Measurements from ENCODE around the gene LY86. TPM values are rescaled to one million over a fixed set of nuclear protein-coding genes. Genes with fewer than 3 reads are reported as not detected.

The LY86 gene
- total RNA-seq, 4 donors from 2014 or later: 1.2 to 2.8 TPM; not detected in 2

- intact Hi-C loops (cut with DNase I): loop anchor here (10.0 kb wide), 1 partner anchor 561 kb away; no protein-coding TSS in a partner anchor
- H3K9me3 ChIP-seq: no peaks in the 10 kb centered on the region
- H3K36me3 ChIP-seq: no peaks in the 10 kb centered on the region
- H3K27me3 ChIP-seq: no peaks in the 10 kb centered on the region
- no peak overlapping the region for H3K4me3 ChIP-seq (replicated peaks in 1 of 3)
- H3K27ac ChIP-seq: no peak overlapping the region
- no peak for DNase-seq
- no peak for TF ChIP-seq POLR2A (IDR thresholded peaks at IDR 0.05)
- 52 to 63% methylated on average over 13 of the region's 13 CpGs for WGBS, 2 donors
- H3K4me1 ChIP-seq: peaks cover 19 to 32% of the 10 kb centered on the region in 2 donors
Measured at GRCh38 chr6:6683969-6684833, 95.7 kb downstream of the LY86 start.

- no peak for DNase-seq
- H3K4me1 ChIP-seq: peaks cover 31 to 40% of the 10 kb centered on the region in 2 donors
- H3K36me3 ChIP-seq: no peaks in the 10 kb centered on the region
- no peaks in the 10 kb centered on the region for H3K27me3 ChIP-seq
- TF ChIP-seq POLR2A (IDR thresholded peaks at IDR 0.05) (no peak), CTCF (IDR thresholded peaks at IDR 0.05) (no peak)
- no peaks in the 10 kb centered on the region for H3K9me3 ChIP-seq
- H3K27ac ChIP-seq: no peak overlapping the region
- 94 to 95% methylated on average over 12 of the region's 12 CpGs for WGBS, 2 donors
- intact Hi-C loops (cut with DNase I): loop anchor here (10.0 kb wide), 1 partner anchor 559 kb away; no protein-coding TSS in a partner anchor
- H3K4me3 ChIP-seq (replicated peaks in 1 of 3): no peak overlapping the region
Measured at GRCh38 chr6:6685249-6686040, 96.9 kb downstream of the LY86 start.

GRCh38 chr6:6686176-6686575 lies 97.7 kb downstream of the LY86 start:
- TF ChIP-seq POLR2A (IDR thresholded peaks at IDR 0.05): no peak
- TF ChIP-seq CTCF (IDR thresholded peaks at IDR 0.05): no peak
- Histone ChIP-seq H3K4me1 (peaks cover 31 to 43% of the 10 kb centered on the region in 2 donors), H3K27me3 (no peaks in the 10 kb centered on the region), H3K9me3 (no peaks in the 10 kb centered on the region), H3K27ac (peak overlapping the region in 2 of 3 donors; percentile 43 to 46), H3K36me3 (no peaks in the 10 kb centered on the region), H3K4me3 (replicated peaks in 1 of 3) (no peak overlapping the region)
- intact Hi-C loops (cut with DNase I): loop anchor here (10.0 kb wide), 1 partner anchor 559 kb away; no protein-coding TSS in a partner anchor
- DNase-seq: no peak
- 92 to 95% methylated on average over 7 of the region's 7 CpGs for WGBS, 2 donors

DNA sequence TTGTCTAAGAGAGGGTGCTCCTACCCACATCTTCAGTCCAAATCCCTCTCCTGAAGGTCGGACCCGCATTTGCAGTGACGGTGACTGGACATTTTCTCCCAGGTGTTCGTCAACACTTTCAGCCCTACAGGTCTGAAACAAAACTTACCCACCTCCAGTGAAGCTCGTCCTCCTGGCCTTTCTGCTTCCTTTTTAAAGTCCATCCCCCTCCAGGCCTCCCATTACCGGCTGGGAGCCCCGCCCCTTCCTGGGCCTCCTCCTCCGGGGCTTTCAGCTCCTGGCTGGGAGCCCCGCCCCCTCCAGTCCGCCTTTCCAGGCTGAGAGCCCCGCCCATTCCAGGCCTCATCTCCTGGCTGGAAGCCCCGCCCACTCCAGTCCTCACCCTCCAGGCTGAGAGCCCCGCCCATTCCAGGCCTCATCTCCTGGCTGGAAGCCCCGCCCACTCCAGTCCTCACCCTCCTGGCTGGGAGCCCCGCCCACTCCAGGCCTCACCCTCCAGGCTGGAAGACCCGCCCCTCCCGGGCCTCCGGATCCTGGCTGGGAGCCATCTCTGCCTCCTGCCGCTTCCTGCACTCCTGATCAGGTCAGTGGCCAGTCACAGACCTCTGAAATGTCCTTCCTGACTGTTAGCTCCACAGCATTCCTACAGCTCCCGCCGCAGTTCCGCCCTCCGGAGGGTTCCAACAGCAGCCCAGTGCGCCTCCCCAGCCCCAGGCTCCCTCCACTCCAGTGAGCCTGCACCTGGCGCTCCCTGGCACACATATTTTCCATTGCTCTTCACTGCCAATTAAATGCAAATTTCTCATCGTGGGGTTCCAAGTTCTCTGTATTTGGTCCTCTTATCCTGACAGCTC lies 98.5 kb downstream of the LY86 start:
- H3K4me3 ChIP-seq (replicated peaks in 1 of 3): no peak overlapping the region
- H3K27me3 ChIP-seq: no peaks in the 10 kb centered on the region
- TF ChIP-seq POLR2A (IDR thresholded peaks at IDR 0.05) (peak in 1 of 2 donors; percentile 56), CTCF (IDR thresholded peaks at IDR 0.05) (no peak)
- H3K4me1 ChIP-seq: peaks cover 31 to 42% of the 10 kb centered on the region in 2 donors
- H3K27ac ChIP-seq: peak overlapping the region; percentile 43 to 57 (median 46)
- no peaks in the 10 kb centered on the region for H3K36me3 ChIP-seq
- peak; percentile 89 to 97 for DNase-seq
- WGBS, 2 donors: 51 to 54% methylated on average over 25 to 26 of the region's 26 CpGs
- no peaks in the 10 kb centered on the region for H3K9me3 ChIP-seq
- intact Hi-C loops (cut with DNase I): loop anchor here (10.0 kb wide), 1 partner anchor 558 kb away; no protein-coding TSS in a partner anchor

- Histone ChIP-seq H3K9me3 (no peaks in the 10 kb centered on the region), H3K4me3 (replicated peaks in 1 of 3) (no peak overlapping the region), H3K27me3 (no peaks in the 10 kb centered on the region), H3K27ac (peak overlapping the region in 1 of 3 donors; percentile 46), H3K36me3 (no peaks in the 10 kb centered on the region), H3K4me1 (peaks cover 31 to 37% of the 10 kb centered on the region in 2 donors)
- no peak for DNase-seq
- WGBS, 2 donors: 70 to 77% methylated on average over 1 of the region's 1 CpG
- intact Hi-C loops (cut with DNase I): loop anchor here (10.0 kb wide), 1 partner anchor 557 kb away; no protein-coding TSS in a partner anchor
- TF ChIP-seq CTCF (IDR thresholded peaks at IDR 0.05): no peak
- no peak for TF ChIP-seq POLR2A (IDR thresholded peaks at IDR 0.05)
Measured at GRCh38 chr6:6688283-6688682, 99.8 kb downstream of the LY86 start.

Data from thyroid gland (tissue), 4 donors.